Body of pancreas (tissue), 4 donors: ENCODE data around the gene MYL3.

Experiments
- POLR2A ChIP-seq, 3 donors: fragments of 450-650 bp; IDR thresholded peaks; one replicate each; pipeline ENCODE4 v1.6.1; 2016; ENCODE audit warnings: antibody characterized with exemption in 3 of 3, mild to moderate bottlenecking in 2 of 3
- TF ChIP-seq, protein P1 (sequence below), 7 experiments: fragments of 450-650 bp in 4 of 7; fragments of 200-600 bp in 3 of 7; sonication (generic) in 3 of 7; IDR thresholded peaks; one replicate each; pipeline ENCODE4 v1.5.1; 2016 to 2019; ENCODE audit warnings: antibody characterized with exemption in 7 of 7

DNA sequence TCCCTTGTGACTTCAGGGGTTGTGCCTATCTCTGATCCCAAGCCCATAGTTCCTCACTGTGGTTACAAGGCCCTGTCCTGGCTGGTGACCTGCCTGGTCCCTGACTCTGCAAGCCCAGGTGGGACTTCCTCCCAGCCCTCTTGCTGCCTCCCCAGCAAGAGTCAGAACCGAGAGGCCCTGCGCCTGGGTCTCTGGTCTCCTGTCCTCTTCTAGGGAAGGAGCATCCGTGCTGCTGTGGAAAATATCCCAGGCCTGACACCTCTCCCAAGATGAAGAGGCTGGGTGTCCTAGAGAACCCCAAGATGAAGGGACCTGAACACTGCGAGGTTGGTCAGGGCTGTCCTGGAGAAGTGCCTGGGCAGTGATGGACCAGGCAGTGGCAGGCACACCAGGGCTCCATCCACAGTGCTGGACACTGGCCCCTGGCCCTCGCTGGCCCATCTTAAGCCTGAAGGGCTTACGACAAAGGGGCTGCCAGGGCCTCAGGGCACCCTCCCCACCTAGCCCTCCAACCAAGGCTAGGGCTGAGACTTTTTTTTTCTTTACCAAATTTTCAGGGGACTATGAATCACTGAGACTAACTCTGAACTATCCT lies 47.0 kb upstream of the MYL3 start:
- TF ChIP-seq POLR2A (IDR thresholded peaks at IDR 0.05), result no peak
- TF ChIP-seq, protein P1, sequence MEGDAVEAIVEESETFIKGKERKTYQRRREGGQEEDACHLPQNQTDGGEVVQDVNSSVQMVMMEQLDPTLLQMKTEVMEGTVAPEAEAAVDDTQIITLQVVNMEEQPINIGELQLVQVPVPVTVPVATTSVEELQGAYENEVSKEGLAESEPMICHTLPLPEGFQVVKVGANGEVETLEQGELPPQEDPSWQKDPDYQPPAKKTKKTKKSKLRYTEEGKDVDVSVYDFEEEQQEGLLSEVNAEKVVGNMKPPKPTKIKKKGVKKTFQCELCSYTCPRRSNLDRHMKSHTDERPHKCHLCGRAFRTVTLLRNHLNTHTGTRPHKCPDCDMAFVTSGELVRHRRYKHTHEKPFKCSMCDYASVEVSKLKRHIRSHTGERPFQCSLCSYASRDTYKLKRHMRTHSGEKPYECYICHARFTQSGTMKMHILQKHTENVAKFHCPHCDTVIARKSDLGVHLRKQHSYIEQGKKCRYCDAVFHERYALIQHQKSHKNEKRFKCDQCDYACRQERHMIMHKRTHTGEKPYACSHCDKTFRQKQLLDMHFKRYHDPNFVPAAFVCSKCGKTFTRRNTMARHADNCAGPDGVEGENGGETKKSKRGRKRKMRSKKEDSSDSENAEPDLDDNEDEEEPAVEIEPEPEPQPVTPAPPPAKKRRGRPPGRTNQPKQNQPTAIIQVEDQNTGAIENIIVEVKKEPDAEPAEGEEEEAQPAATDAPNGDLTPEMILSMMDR (IDR thresholded peaks at IDR 0.05), result no peak
